Measurements from ENCODE around the gene SEMA5A. TPM values are rescaled to one million over a fixed set of nuclear protein-coding genes. Genes with fewer than 3 reads are reported as not detected.
A peak's percentile ranks its signal among the peaks of the same experiment; 100 is the strongest.

Gene SEMA5A
- polyA plus RNA-seq, 1 donor (not counting 4 experiments of a cell fraction or from before 2014, with no cell fraction given) = 0.16 TPM

GRCh38 chr5:9514968-9515367 is 30.9 kb downstream of the SEMA5A start:
- Histone ChIP-seq H3K4me1 (ENCODE audit: control insufficient read depth, extremely low read depth, insufficient read depth, low read length) (no peaks in the 10 kb centered on the region), H3K79me2 (ENCODE audit: control insufficient read depth, insufficient read depth, low read length) (no peaks in the 10 kb centered on the region), H3K36me3 (ENCODE audit: control insufficient read depth in 2 of 2, extremely low read depth in 1 of 2, insufficient read depth in 2 of 2, low read length in 2 of 2) (no peaks in the 10 kb centered on the region), H2AFZ (ENCODE audit: control insufficient read depth, low read length) (no peak overlapping the region), H3K9me3 (ENCODE audit: control insufficient read depth, low read depth, low read length) (no peaks in the 10 kb centered on the region), H3K27ac (ENCODE audit: control insufficient read depth, insufficient read depth, low read length) (no peak overlapping the region), H3K27me3 (ENCODE audit: control insufficient read depth, extremely low read depth, insufficient read depth, low read length) (no peaks in the 10 kb centered on the region), H3K9ac (ENCODE audit: control insufficient read depth, extremely low read depth, insufficient read depth, low read length) (no peak overlapping the region), H3K4me3 (ENCODE audit: control insufficient read depth in 2 of 3, extremely low read depth in 1 of 3, insufficient read depth in 2 of 3, low read depth in 1 of 3, low read length in 3 of 3) (no peak overlapping the region), H4K20me1 (ENCODE audit: control insufficient read depth, extremely low read depth, insufficient read depth, low read length) (no peaks in the 10 kb centered on the region), H3K4me2 (ENCODE audit: control insufficient read depth, extremely low read depth, insufficient read depth, low read depth, low read length) (no peak overlapping the region), H3K9me1 (ENCODE audit: control insufficient read depth, extremely low read depth, insufficient read depth, low read length) (no peaks in the 10 kb centered on the region)
- DNase-seq (ENCODE audit: low read depth, low spot score) (no peak), FAIRE-seq (no peak)
- dilution Hi-C loops (cut with MboI; ENCODE audit: extremely low pct_ligation_motif_present, low sequenced_read_pairs) = no loop called here
- no peak for TF ChIP-seq CTCF (optimal IDR thresholded peaks at IDR 0.05 in 1 of 3, IDR thresholded peaks at IDR 0.05 in 1 of 3, conservative IDR thresholded peaks at IDR 0.05 in 1 of 3; ENCODE audit: extremely low read depth in 1 of 3, insufficient read depth in 2 of 3, low read length in 3 of 3)
- no peak for TF ChIP-seq EZH2 (IDR thresholded peaks at IDR 0.05; ENCODE audit: low read length)

GRCh38 chr5:9513827-9514226 is 32.0 kb downstream of the SEMA5A start:
- Histone ChIP-seq H3K36me3 (ENCODE audit: control insufficient read depth in 2 of 2, extremely low read depth in 1 of 2, insufficient read depth in 2 of 2, low read length in 2 of 2) (no peaks in the 10 kb centered on the region), H3K27me3 (ENCODE audit: control insufficient read depth, extremely low read depth, insufficient read depth, low read length) (no peaks in the 10 kb centered on the region), H3K27ac (ENCODE audit: control insufficient read depth, insufficient read depth, low read length) (no peak overlapping the region), H3K4me2 (ENCODE audit: control insufficient read depth, extremely low read depth, insufficient read depth, low read depth, low read length) (no peak overlapping the region), H3K9me3 (ENCODE audit: control insufficient read depth, low read depth, low read length) (no peaks in the 10 kb centered on the region), H3K9ac (ENCODE audit: control insufficient read depth, extremely low read depth, insufficient read depth, low read length) (no peak overlapping the region), H2AFZ (ENCODE audit: control insufficient read depth, low read length) (no peak overlapping the region), H3K79me2 (ENCODE audit: control insufficient read depth, insufficient read depth, low read length) (no peaks in the 10 kb centered on the region), H4K20me1 (ENCODE audit: control insufficient read depth, extremely low read depth, insufficient read depth, low read length) (no peaks in the 10 kb centered on the region), H3K4me3 (ENCODE audit: control insufficient read depth in 2 of 3, extremely low read depth in 1 of 3, insufficient read depth in 2 of 3, low read depth in 1 of 3, low read length in 3 of 3) (no peak overlapping the region), H3K9me1 (ENCODE audit: control insufficient read depth, extremely low read depth, insufficient read depth, low read length) (no peaks in the 10 kb centered on the region), H3K4me1 (ENCODE audit: control insufficient read depth, extremely low read depth, insufficient read depth, low read length) (no peaks in the 10 kb centered on the region)
- TF ChIP-seq EZH2 (IDR thresholded peaks at IDR 0.05; ENCODE audit: low read length) (no peak), CTCF (optimal IDR thresholded peaks at IDR 0.05 in 1 of 3, IDR thresholded peaks at IDR 0.05 in 1 of 3, conservative IDR thresholded peaks at IDR 0.05 in 1 of 3; ENCODE audit: extremely low read depth in 1 of 3, insufficient read depth in 2 of 3, low read length in 3 of 3) (peak in 2 of 3 experiments; percentile 32 to 37)
- no peak for DNase-seq (ENCODE audit: low read depth, low spot score)
- dilution Hi-C loops (cut with MboI; ENCODE audit: extremely low pct_ligation_motif_present, low sequenced_read_pairs) = no loop called here
- no peak for FAIRE-seq

Data from keratinocyte (primary cell).